Activated CD8-positive, alpha-beta memory T cell treated with anti-CD3 and anti-CD28 coated beads for 1 hour (primary cell): ENCODE data around the gene ALB.
"Not testable (repeated sequence)": the region's sequence is repeated elsewhere in the genome, so short reads cannot be mapped to it uniquely, and the experiment has no call there.

Source experiments
- DNase-seq, 2 donors: peaks; one replicate each; pipeline ENCODE4 v3.0.0-alpha.2; 2020; ENCODE audit warnings: low read depth in 1 of 2; ENCODE audit errors: extremely low read depth in 1 of 2

ALB gene

GRCh38 chr4:73404042-73404441, at the start of gene ALB:
ALB (plus strand) TSS chr4:73404287; CDS start chr4:73404328, 41 bp downstream.
- no peak for DNase-seq

GRCh38 chr4:73357174-73357573, 46.9 kb upstream of the ALB start:
- DNase-seq: not testable (repeated sequence)

DNA sequence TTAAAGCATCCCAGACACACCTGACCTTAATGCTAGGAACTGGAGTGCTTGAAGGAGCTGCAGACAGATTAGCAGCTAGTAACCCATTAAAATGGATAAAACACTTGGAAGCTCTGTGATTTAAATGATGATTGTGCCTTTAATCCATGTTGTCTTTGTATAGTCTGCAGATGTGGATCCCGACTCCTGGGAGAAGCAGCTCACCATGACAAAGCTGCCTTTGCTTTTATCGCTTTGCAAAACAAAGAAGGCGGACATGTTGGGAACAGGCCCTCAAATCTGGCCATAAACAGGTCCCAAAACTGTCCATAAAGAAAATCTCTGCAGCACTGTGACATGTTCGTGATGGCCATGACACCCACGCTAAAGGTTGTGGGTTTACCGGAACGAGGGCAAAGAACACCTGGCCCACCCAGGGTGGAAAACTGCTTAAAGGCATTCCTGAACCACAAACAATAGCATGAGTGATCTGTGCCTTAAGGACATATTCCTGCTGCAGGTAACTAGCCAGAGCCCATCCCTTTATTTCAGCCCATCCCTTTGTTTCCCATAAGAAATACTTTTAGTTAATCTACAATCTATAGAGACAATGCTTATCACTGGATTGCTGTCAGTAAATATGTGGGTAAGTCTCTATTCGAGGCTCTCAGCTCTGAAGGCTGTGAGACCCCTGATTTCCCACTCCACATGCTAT, 34.4 kb upstream of the ALB start:
- DNase-seq: not testable (repeated sequence)

- DNase-seq: no peak
These were observed 28.8 kb upstream of the ALB start for GRCh38 chr4:73375328-73375741.

- DNase-seq: no peak
These were observed 27.8 kb upstream of the ALB start for GRCh38 chr4:73376251-73376650.

- DNase-seq: no peak
These were observed 27.1 kb upstream of the ALB start for GRCh38 chr4:73376976-73377375.

GRCh38 chr4:73378887-73379286, 25.2 kb upstream of the ALB start:
- DNase-seq: no peak

GRCh38 chr4:73379946-73380345, 24.1 kb upstream of the ALB start:
- DNase-seq: no peak

GRCh38 chr4:73381214-73381613, 22.9 kb upstream of the ALB start:
- no peak for DNase-seq

GRCh38 chr4:73383452-73383851, 20.6 kb upstream of the ALB start:
- no peak for DNase-seq

DNA sequence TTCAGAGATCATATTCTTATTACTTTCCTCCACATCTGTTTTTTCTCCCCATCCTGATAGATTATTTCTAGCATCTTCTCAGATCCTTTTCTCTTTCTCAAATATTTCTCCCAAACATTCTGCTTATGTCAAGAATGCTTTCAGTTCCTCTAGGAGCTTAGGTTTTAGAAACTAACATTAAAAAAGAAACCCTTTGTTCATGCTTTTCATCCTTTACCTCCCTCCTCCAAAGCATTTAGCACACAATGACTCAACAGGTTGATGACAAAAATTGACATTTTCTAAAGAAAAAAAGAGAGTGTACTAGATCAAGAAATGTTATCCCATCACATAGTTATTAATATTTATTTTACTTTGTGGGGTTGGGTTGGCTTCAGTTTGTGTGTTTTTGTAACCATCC, 16.5 kb upstream of the ALB start:
- no peak for DNase-seq

DNA sequence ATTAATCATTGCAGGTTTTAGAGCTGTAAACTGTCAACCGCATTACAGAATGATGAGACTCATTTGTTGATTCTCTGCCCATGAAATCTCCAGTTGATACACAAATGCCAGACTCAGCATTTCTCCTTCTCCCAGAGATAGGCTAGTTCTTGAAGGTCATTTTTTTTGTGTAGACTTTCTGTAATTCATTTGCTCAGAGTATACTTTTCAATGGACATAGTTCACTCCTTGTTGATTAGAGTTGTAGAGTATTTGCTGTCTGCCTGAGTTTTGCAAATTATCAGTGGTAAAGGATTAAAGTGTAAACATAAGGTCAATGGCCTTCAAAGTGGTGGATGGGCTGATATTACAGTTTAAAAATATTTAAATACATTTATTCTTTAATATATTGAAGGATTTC, 15.2 kb upstream of the ALB start:
- no peak for DNase-seq

DNA sequence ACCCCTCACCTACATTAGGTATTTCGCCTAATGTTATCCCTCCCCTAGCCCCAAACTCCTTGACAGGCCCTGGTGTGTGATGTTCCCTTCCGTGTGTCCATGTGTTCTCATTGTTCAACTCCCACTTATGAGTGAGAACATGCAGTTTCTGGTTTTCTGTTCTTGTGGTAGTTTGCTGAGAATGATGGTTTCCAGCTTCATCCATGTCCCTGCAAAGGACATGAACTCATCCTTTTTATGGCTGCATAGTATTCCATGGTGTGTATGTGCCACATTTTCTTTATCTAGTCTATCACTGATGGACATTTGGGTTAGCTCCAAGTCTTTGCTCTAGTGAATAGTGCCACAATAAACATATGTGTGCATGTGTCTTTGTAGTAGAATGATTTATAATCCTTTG, 14.4 kb upstream of the ALB start:
- not testable (repeated sequence) for DNase-seq

DNA sequence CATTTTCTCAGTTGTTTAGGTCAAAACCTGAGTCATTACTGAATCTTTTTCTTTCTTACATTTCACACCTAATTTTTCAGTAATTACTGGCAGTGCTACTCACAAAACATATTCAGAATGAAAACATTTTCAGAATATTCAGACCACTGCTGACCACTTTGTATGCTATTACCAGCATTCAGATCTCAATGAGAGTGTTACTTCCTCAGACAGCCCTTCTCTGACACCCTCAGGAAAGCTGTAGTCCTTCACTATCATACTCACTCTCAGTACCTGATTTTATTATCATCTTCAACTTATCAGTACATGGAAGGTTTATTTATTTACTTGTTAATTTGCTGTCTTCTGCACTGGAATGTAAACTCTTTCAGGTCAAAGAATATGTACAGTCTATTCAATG, 12.3 kb upstream of the ALB start:
- DNase-seq: no peak

DNA sequence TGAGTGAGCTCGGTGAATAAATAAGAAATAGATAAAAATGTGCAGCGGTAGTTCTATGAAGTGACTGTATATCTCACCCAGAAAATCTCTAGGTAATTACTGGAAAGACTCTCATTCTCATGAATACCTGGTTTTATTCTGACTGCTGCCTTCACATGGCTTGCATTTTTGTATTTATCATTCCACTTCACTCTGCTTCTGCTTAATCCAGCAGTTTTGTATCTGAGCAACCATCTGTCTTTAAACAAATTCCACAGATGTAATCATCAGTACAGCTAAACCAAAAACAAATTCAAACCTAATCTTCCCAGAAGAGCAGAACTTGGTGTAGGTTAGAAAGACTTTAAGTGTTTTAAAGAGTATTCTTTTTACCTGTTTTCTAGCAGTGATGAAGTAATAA, 11.2 kb upstream of the ALB start:
- no peak for DNase-seq

- DNase-seq: no peak
These were observed 7.8 kb upstream of the ALB start for GRCh38 chr4:73396304-73396703.

- DNase-seq: no peak
These were observed 6.8 kb upstream of the ALB start for GRCh38 chr4:73396993-73397972.

GRCh38 chr4:73401412-73401811, 2.7 kb upstream of the ALB start:
- DNase-seq: no peak

DNA sequence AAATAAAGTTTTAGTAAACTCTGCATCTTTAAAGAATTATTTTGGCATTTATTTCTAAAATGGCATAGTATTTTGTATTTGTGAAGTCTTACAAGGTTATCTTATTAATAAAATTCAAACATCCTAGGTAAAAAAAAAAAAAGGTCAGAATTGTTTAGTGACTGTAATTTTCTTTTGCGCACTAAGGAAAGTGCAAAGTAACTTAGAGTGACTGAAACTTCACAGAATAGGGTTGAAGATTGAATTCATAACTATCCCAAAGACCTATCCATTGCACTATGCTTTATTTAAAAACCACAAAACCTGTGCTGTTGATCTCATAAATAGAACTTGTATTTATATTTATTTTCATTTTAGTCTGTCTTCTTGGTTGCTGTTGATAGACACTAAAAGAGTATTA, 370 bp downstream of the ALB start:
- DNase-seq: no peak

DNA sequence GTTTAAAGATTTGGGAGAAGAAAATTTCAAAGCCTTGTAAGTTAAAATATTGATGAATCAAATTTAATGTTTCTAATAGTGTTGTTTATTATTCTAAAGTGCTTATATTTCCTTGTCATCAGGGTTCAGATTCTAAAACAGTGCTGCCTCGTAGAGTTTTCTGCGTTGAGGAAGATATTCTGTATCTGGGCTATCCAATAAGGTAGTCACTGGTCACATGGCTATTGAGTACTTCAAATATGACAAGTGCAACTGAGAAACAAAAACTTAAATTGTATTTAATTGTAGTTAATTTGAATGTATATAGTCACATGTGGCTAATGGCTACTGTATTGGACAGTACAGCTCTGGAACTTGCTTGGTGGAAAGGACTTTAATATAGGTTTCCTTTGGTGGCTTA, 1.1 kb downstream of the ALB start:
- DNase-seq: no peak

DNA sequence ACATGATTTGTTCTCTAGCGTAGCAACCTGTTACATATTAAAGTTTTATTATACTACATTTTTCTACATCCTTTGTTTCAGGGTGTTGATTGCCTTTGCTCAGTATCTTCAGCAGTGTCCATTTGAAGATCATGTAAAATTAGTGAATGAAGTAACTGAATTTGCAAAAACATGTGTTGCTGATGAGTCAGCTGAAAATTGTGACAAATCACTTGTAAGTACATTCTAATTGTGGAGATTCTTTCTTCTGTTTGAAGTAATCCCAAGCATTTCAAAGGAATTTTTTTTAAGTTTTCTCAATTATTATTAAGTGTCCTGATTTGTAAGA, 2.4 kb downstream of the ALB start:
- no peak for DNase-seq

- no peak for DNase-seq
These were observed 3.2 kb downstream of the ALB start for GRCh38 chr4:73407227-73407673.
